ENCODE measurements around the gene GP1BB.

The GP1BB gene

GRCh38 chr22:19727310-19728150 is 4.2 kb downstream of the GP1BB start:
- no peak for DNase-seq (ENCODE audit: low spot score)

GRCh38 chr22:19728271-19728670 is 4.9 kb downstream of the GP1BB start:
- no peak for DNase-seq (ENCODE audit: low spot score)

DNA sequence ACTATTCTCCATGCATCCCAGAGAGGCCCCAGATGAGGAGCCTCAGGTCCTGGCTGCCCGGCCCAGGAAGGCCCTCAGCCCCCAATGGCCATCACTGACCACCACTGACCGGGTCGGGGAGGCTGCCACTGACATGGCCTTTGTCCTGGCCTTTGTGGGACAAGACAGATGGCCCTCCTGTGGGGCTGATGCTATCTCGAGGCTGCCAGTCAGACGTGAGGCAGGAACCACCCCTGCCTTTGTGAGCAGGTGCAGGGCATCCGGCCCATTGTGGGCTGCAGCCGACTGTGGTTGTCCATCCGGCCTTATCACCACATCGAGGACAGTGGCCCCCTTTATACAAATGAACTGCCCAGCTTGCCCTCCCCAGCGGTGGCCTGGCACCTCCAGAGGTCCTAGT is 5.5 kb downstream of the GP1BB start:
- no peak for DNase-seq (ENCODE audit: low spot score)

GRCh38 chr22:19729507-19729906 is 6.2 kb downstream of the GP1BB start:
- DNase-seq (ENCODE audit: low spot score), result no peak

GRCh38 chr22:19730198-19730597 is 6.9 kb downstream of the GP1BB start:
- DNase-seq (ENCODE audit: low spot score), result no peak

- DNase-seq (ENCODE audit: low spot score), result peak; percentile 77
Measured at GRCh38 chr22:19730655-19731360, 7.5 kb downstream of the GP1BB start.

- DNase-seq (ENCODE audit: low spot score), result no peak
Measured at GRCh38 chr22:19731361-19732135, 8.2 kb downstream of the GP1BB start.

GRCh38 chr22:19732403-19733113 is 9.2 kb downstream of the GP1BB start:
- no peak for DNase-seq (ENCODE audit: low spot score)

DNA sequence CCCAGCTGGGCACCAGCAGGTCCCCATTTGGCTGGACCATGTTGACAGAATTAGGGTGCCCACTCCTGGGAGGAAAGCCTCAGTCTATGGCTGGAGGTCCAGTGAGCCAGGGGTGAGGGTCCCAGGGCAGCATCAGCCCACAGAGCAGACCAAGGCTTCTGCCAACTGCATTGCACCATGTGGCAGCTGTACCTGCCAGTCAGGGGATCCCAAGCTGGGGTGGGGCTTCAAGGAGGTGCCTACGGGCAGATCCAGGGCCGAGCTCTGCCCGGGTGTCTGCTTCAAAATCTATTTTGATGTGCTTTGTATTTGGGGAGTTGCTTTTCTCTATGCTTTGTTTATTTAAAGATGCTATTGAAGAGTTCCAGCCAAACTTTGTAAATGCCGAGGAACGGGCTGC is 10.4 kb downstream of the GP1BB start:
- DNase-seq (ENCODE audit: low spot score), result no peak

- no peak for DNase-seq (ENCODE audit: low spot score)
Measured at GRCh38 chr22:19734163-19734562, 10.8 kb downstream of the GP1BB start.

DNA sequence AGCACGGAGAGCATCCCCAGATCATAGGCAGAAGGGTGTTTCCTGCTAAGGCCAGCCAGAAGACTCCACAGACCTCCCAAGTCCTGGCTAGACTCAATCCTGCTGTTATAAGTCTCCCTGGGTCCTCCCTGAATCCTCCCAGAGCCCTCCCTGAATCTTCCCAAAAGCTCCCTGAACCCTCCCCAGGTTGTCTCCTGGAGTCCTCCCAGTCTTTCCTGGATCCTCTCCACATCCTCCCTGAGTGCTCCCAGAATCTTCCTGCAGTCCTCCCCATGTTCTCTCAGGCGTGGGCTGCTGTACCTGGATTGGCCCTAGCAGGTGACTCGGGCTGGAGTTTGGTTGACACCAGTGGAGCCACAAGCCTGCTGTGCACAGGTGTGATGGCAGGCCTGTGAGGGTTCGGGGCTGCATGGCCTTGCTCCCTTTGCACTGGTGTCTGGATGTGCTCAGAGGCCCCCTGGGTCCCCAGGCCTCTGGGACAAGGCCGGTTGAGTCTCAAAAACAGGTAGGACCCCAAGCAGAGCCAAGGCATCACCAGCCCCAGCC is 11.6 kb downstream of the GP1BB start:
- DNase-seq (ENCODE audit: low spot score), result no peak

GRCh38 chr22:19735665-19736510 is 12.5 kb downstream of the GP1BB start:
- no peak for DNase-seq (ENCODE audit: low spot score)

GRCh38 chr22:19737846-19738663 is 14.7 kb downstream of the GP1BB start:
- no peak for DNase-seq (ENCODE audit: low spot score)

- no peak for DNase-seq (ENCODE audit: low spot score)
Measured at GRCh38 chr22:19738664-19739447, 15.5 kb downstream of the GP1BB start.

GRCh38 chr22:19739448-19739895 is 16.1 kb downstream of the GP1BB start:
- no peak for DNase-seq (ENCODE audit: low spot score)

GRCh38 chr22:19739911-19740449 is 16.6 kb downstream of the GP1BB start:
- no peak for DNase-seq (ENCODE audit: low spot score)

DNA sequence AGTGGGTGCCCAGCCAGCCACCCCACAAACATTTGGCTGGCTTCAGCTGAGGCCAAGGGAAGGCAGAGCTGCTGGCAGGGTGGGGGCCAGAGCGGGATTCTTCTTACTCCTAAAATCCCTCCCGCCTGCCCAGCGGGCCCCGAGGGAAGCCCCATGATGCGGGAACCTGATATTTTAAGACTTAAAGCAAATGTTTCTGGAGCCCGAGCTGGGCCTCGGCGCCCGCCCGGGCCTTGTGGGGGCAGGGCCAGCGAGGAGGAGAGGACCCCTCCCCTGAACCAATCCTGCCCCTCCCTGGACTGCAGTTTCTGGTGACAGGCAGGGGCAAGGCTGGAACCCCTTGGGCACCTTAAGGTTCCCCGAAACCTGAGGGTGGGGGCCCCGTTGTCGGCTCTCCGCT is 17.2 kb downstream of the GP1BB start:
- no peak for DNase-seq (ENCODE audit: low spot score)

DNA sequence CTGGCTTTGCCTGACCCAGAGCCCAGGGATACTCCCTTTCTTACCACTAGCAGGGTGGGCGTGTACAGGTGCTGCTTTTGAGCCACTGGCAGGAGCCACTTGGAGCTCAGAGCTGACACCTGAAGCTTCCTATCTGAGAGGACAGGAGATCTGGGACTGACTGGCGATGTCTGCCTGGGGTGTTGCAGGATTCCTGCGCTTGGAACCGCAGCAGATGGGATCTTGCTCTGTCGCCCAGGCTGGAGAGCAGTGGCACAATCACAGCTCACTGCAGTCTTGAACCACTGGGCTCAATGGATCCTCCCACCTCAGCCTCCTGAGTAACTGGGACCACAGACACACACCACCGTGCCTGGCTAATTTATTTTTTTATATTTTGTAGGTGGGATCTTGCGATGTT is 17.7 kb downstream of the GP1BB start:
- no peak for DNase-seq (ENCODE audit: low spot score)

Data from COLO829 (cell line).